ENCODE results near the gene MTHFD1L. TPM values are rescaled to one million over a fixed set of nuclear protein-coding genes. Genes with fewer than 3 reads are reported as not detected.

Gene MTHFD1L
- total and polyA plus RNA-seq, 2 of the 8 experiments (the other 6 are each of a cell fraction or from before 2014, with no cell fraction given) = 29.2 to 105 TPM

GRCh38 chr6:150835620-150836019, 29.9 kb upstream of the MTHFD1L start (continued):
- TF ChIP-seq FOSL1 (IDR thresholded peaks at IDR 0.05; ENCODE audit: insufficient read depth, low read depth, low read length) = no peak
- no peak for TF ChIP-seq ATF2 (IDR thresholded peaks at IDR 0.05; ENCODE audit: low read length)
- no peak for TF ChIP-seq ZNF274 (IDR thresholded peaks at IDR 0.05; ENCODE audit: borderline replicate concordance, extremely low read depth, low read length)
- TF ChIP-seq TBP (IDR thresholded peaks at IDR 0.05; ENCODE audit: low read depth, low read length) = no peak
- TF ChIP-seq EP300 (IDR thresholded peaks at IDR 0.05; ENCODE audit: borderline replicate concordance in 1 of 2, low read depth in 2 of 2, low read length in 2 of 2) = no peak

All from H1 (cell line).